ENCODE measurements around the gene PNPLA5. TPM values are rescaled to one million over a fixed set of nuclear protein-coding genes. Genes with fewer than 3 reads are reported as not detected.

Gene PNPLA5
- total and polyA plus RNA-seq, 10 donors = not detected

DNA sequence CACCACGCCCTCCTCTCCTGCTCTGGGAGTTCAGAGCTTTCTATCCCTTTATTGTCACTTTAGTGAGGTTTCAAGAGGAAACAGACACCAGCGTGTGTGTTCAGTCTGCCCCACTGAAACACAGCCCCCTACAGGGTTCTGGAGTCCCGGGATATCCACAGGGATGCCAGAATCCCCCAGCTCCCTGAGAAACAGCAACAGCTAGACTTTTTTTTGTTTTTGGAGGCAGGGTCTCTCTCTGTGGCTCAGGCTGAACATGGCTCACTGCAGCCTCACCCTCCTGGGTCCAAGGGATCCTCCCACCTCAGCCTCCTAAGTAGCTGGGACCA lies 39.9 kb downstream of the PNPLA5 start:
- peaks cover 0 to 12% (median 9%) of the 10 kb centered on the region in 8 donors for H3K9me3 ChIP-seq
- no peak for TF ChIP-seq CTCF (IDR thresholded peaks at IDR 0.05 in 8 of 11, conservative IDR thresholded peaks at IDR 0.05 in 3 of 11)
- H3K27ac ChIP-seq = peak overlapping the region in 4 of 8 donors; percentile 48 to 70 (median 60)
- H3K27me3 ChIP-seq (replicated peaks in 1 of 7) = peaks cover 0 to 69% (median 7%) of the 10 kb centered on the region in 7 donors
- peaks cover 0 to 3% (median 0%) of the 10 kb centered on the region in 6 donors for H3K4me1 ChIP-seq
- 40 to 65% (median 56%) methylated on average over 3 of the region's 3 CpGs for WGBS, 5 donors
- DNase-seq = no peak
- H3K36me3 ChIP-seq = no peaks in the 10 kb centered on the region
- intact Hi-C loops (cut with DNase I; ENCODE audit: low total_unique reads) = no loop called here
- no peak overlapping the region for H3K4me3 ChIP-seq

- Histone ChIP-seq H3K4me1 (peaks cover 0 to 3% (median 0%) of the 10 kb centered on the region in 6 donors), H3K36me3 (no peaks in the 10 kb centered on the region), H3K27ac (peak overlapping the region in 4 of 8 donors; percentile 48 to 70 (median 60)), H3K9me3 (peaks cover 0 to 6% (median 3%) of the 10 kb centered on the region in 8 donors), H3K27me3 (replicated peaks in 1 of 7) (peaks cover 0 to 70% (median 7%) of the 10 kb centered on the region in 7 donors), H3K4me3 (no peak overlapping the region)
- TF ChIP-seq POLR2AphosphoS5 (IDR thresholded peaks at IDR 0.05) (no peak), POLR2A (IDR thresholded peaks at IDR 0.05) (no peak), CTCF (IDR thresholded peaks at IDR 0.05 in 8 of 11, conservative IDR thresholded peaks at IDR 0.05 in 3 of 11) (no peak)
- 70 to 80% (median 73%) methylated on average over 12 to 13 of the region's 13 CpGs for WGBS, 5 donors
- DNase-seq = peak; percentile 44
- intact Hi-C loops (cut with DNase I; ENCODE audit: low total_unique reads) = no loop called here
These were observed 40.5 kb downstream of the PNPLA5 start for GRCh38 chr22:43851058-43851978.

GRCh38 chr22:43850529-43850928 lies 41.3 kb downstream of the PNPLA5 start:
- H3K9me3 ChIP-seq = no peaks in the 10 kb centered on the region
- H3K4me1 ChIP-seq = peaks cover 0 to 3% (median 0%) of the 10 kb centered on the region in 6 donors
- TF ChIP-seq POLR2A (IDR thresholded peaks at IDR 0.05) (no peak), POLR2AphosphoS5 (IDR thresholded peaks at IDR 0.05) (no peak), CTCF (IDR thresholded peaks at IDR 0.05 in 8 of 11, conservative IDR thresholded peaks at IDR 0.05 in 3 of 11) (no peak)
- H3K27me3 ChIP-seq (replicated peaks in 1 of 7) = peaks cover 0 to 67% (median 7%) of the 10 kb centered on the region in 7 donors
- no peaks in the 10 kb centered on the region for H3K36me3 ChIP-seq
- DNase-seq = peak; percentile 69
- no peak overlapping the region for H3K4me3 ChIP-seq
- intact Hi-C loops (cut with DNase I; ENCODE audit: low total_unique reads) = no loop called here
- WGBS, 5 donors = 72 to 80% (median 75%) methylated on average over 12 of the region's 12 CpGs
- peak overlapping the region in 4 of 8 donors; percentile 33 to 62 (median 45) for H3K27ac ChIP-seq

- WGBS, 5 donors = 77 to 87% (median 85%) methylated on average over 13 of the region's 13 CpGs
- TF ChIP-seq POLR2A (IDR thresholded peaks at IDR 0.05) (no peak), CTCF (IDR thresholded peaks at IDR 0.05 in 8 of 11, conservative IDR thresholded peaks at IDR 0.05 in 3 of 11) (no peak), POLR2AphosphoS5 (IDR thresholded peaks at IDR 0.05) (no peak)
- Histone ChIP-seq H3K27ac (peak overlapping the region in 5 of 8 donors; percentile 20 to 62 (median 44)), H3K27me3 (replicated peaks in 1 of 7) (peaks cover 0 to 67% (median 7%) of the 10 kb centered on the region in 7 donors), H3K4me1 (peaks cover 0 to 3% (median 0%) of the 10 kb centered on the region in 6 donors), H3K4me3 (no peak overlapping the region), H3K36me3 (no peaks in the 10 kb centered on the region), H3K9me3 (no peaks in the 10 kb centered on the region)
- peak; percentile 60 for DNase-seq
- intact Hi-C loops (cut with DNase I; ENCODE audit: low total_unique reads) = no loop called here
These were observed 42.1 kb downstream of the PNPLA5 start for GRCh38 chr22:43849731-43850130.
